Endothelial cell of umbilical vein (primary cell): ENCODE measurements around the gene NUAK1. TPM values are rescaled to one million over a fixed set of nuclear protein-coding genes. Genes with fewer than 3 reads are reported as not detected.

Source experiments
- Bru-seq: library from RNA; stranded (reverse); fragments of 400-500 nt; gene quantifications from one replicate; lab custom pipeline; 2021; lab: Mats Ljungman, UMichigan
- BruChase-seq, 2 experiments: library from RNA; stranded (reverse); fragments of 400-500 nt; gene quantifications; one replicate each; lab custom pipeline; 2021; lab: Mats Ljungman, UMichigan
- BruUV-seq: library from RNA; stranded (reverse); fragments of 400-500 nt; replicated peaks from 2 replicates; lab custom pipeline; 2021; lab: Mats Ljungman, UMichigan
- CTCF ChIA-PET: fragments of 300-600, 350-600 bp; sonication (Branson Sonifier 250); formaldehyde crosslinking; loops from one replicate; lab custom pipeline; 2021; ENCODE audit warnings: antibody characterized with exemption, inconsistent platforms; lab: Charles Lee
- POLR2A ChIA-PET: fragments of 300-600, 350-600 bp; sonication (Branson Sonifier 250); formaldehyde crosslinking; loops from one replicate; lab custom pipeline; 2021; ENCODE audit warnings: antibody characterized with exemption, inconsistent platforms; lab: Charles Lee
- DNase-seq: peaks from one replicate; pipeline ENCODE4 v3.0.0-alpha.2; 2011; ENCODE audit warnings: low read depth, low spot score
- FAIRE-seq: peaks from 2 replicates; lab custom pipeline; 2011; peaks lifted over from hg19 to GRCh38; lab: Jason Lieb, UNC
- H2AFZ ChIP-seq: 2 replicates; pipeline ENCODE4 v1.6.0; 2012; ENCODE audit warnings: low read depth, low read length, control low read depth, inconsistent platforms
- H3K27ac ChIP-seq: 2 replicates; pipeline ENCODE4 v1.5.1; 2011; ENCODE audit warnings: low read depth, mild to moderate bottlenecking, control low read depth, low read length, moderate library complexity; ENCODE audit not compliant: insufficient read depth
- H3K27me3 ChIP-seq, 2 experiments: 2 replicates each; pipeline versions ENCODE4 v1.6.0 to v1.6.1; 2011; ENCODE audit warnings: low read length in 2 of 2, mixed read lengths in 1 of 2; ENCODE audit not compliant: control insufficient read depth in 2 of 2, insufficient read depth in 2 of 2
- H3K36me3 ChIP-seq, 2 experiments: 2 replicates in 1 of 2; 3 replicates in 1 of 2; pipeline ENCODE4 v1.5.1; 2011; ENCODE audit warnings: low read length in 2 of 2, mild to moderate bottlenecking in 1 of 2, moderate library complexity in 1 of 2; ENCODE audit not compliant: control insufficient read depth in 2 of 2, insufficient read depth in 2 of 2; ENCODE audit errors: extremely low read depth in 1 of 2
- H3K4me1 ChIP-seq: 3 replicates; pipeline ENCODE4 v1.5.1; 2011; ENCODE audit warnings: mild to moderate bottlenecking, low read length; ENCODE audit not compliant: control insufficient read depth, insufficient read depth; ENCODE audit errors: extremely low read depth
- H3K4me2 ChIP-seq: 2 replicates; pipeline ENCODE4 v1.6.1; 2011; ENCODE audit warnings: low read length, control low read depth, mixed read lengths; ENCODE audit not compliant: insufficient read depth
- H3K4me3 ChIP-seq, 3 experiments: fragments of 200-600 bp in 1 of 3; sonication (generic), shearing (Covaris generic) in 1 of 3; replicated peaks in 1 of 3; 2 replicates each; pipeline ENCODE4 v1.5.1; 2011 to 2016; ENCODE audit warnings: control low read depth in 3 of 3, low read length in 3 of 3, mild to moderate bottlenecking in 2 of 3, inconsistent platforms in 1 of 3, low read depth in 1 of 3, moderate library complexity in 1 of 3; ENCODE audit not compliant: insufficient read depth in 1 of 3
- H3K79me2 ChIP-seq: 2 replicates; pipeline ENCODE4 v1.6.0; 2012; ENCODE audit warnings: low read length, inconsistent platforms; ENCODE audit not compliant: control insufficient read depth, insufficient read depth
- H3K9ac ChIP-seq: replicated peaks from 2 replicates; pipeline ENCODE3; 2011; ENCODE audit warnings: low read length, control low read depth; ENCODE audit not compliant: insufficient read depth; ENCODE audit errors: extremely low read depth
- H3K9me1 ChIP-seq: replicated peaks from 3 replicates; pipeline ENCODE4 v1.6.0; 2011; ENCODE audit warnings: mild to moderate bottlenecking, low read length; ENCODE audit not compliant: control insufficient read depth, insufficient read depth; ENCODE audit errors: extremely low read depth
- H3K9me3 ChIP-seq: replicated peaks from 2 replicates; pipeline ENCODE4 v1.5.1; 2012; ENCODE audit warnings: low read length, inconsistent platforms; ENCODE audit not compliant: control insufficient read depth, insufficient read depth
- H4K20me1 ChIP-seq: replicated peaks from 2 replicates; pipeline ENCODE3; 2011; ENCODE audit warnings: mild to moderate bottlenecking, low read length; ENCODE audit not compliant: control insufficient read depth, insufficient read depth; ENCODE audit errors: extremely low read depth
- CTCF ChIP-seq, 2 donors: IDR thresholded peaks; 1 replicate in 1 of 2; 2 replicates in 1 of 2; pipeline ENCODE4 v1.5.1; 2011; ENCODE audit warnings: low read length in 2 of 2, mild to moderate bottlenecking in 2 of 2, moderate library complexity in 2 of 2, control low read depth in 1 of 2, inconsistent platforms in 1 of 2, low read depth in 1 of 2; ENCODE audit not compliant: insufficient read depth in 1 of 2; ENCODE audit errors: extremely low read depth in 1 of 2
- EZH2 ChIP-seq: IDR thresholded peaks from 2 replicates; pipeline ENCODE4 v1.6.1; 2012; ENCODE audit warnings: borderline replicate concordance, low read depth, mild to moderate bottlenecking, moderate library complexity, low read length, inconsistent platforms; ENCODE audit not compliant: severe bottlenecking
- FOS ChIP-seq: IDR thresholded peaks from 2 replicates; pipeline ENCODE4 v1.6.1; 2011; ENCODE audit warnings: mild to moderate bottlenecking, low read length, moderate library complexity, borderline replicate concordance; ENCODE audit not compliant: insufficient read depth
- GATA2 ChIP-seq: IDR thresholded peaks from 2 replicates; pipeline ENCODE4 v1.7.0; 2011; ENCODE audit warnings: low read depth, mild to moderate bottlenecking, moderate library complexity, mixed read lengths, low read length; ENCODE audit not compliant: insufficient read length, insufficient read depth
- JUN ChIP-seq: IDR thresholded peaks from 2 replicates; pipeline ENCODE4 v1.6.1; 2011; ENCODE audit warnings: borderline replicate concordance, low read depth; ENCODE audit not compliant: insufficient read length, insufficient read depth
- MAX ChIP-seq: IDR thresholded peaks from 2 replicates; pipeline ENCODE4 v1.6.1; 2011; ENCODE audit not compliant: insufficient read depth, insufficient read length
- MYC ChIP-seq: IDR thresholded peaks from one replicate; pipeline ENCODE4 v1.6.1; 2011; ENCODE audit warnings: mild to moderate bottlenecking, low read depth, low read length
- POLR2A ChIP-seq: IDR thresholded peaks from 2 replicates; pipeline ENCODE4 v1.6.1; 2012; ENCODE audit warnings: low read depth, mild to moderate bottlenecking, control low read depth, low read length
- POLR2AphosphoS5 ChIP-seq: IDR thresholded peaks from 2 replicates; pipeline ENCODE4 v1.6.1; 2012; ENCODE audit warnings: low read depth, mild to moderate bottlenecking, control low read depth, low read length, moderate library complexity; ENCODE audit not compliant: insufficient read depth
- dilution Hi-C: fragments of 300-500 bp; cut with MboI; formaldehyde crosslinking; loops from one replicate; pipeline ENCODE4 v1.15.0; 2019; ENCODE audit warnings: low sequenced_read_pairs; ENCODE audit not compliant: extremely low pct_ligation_motif_present
- intact Hi-C: fragments of 100-400 bp; cut with micrococcal nuclease; formaldehyde crosslinking; loops from one replicate; pipeline ENCODE4 v1.10.0; 2022
- long read RNA-seq: library from polyadenylated mRNA; stranded (forward); transcript quantifications from one replicate; pipeline ENCODE4 v2.0.0, GENCODE V29; 2021
- polyA minus RNA-seq, 3 experiments: library from RNA; depleted of rRNA, polyadenylated mRNA; stranded (reverse); fragments of >200 nt; gene quantifications; 1 replicate in 1 of 3; 2 replicates in 2 of 3; pipeline ENCODE4 v1.2.3, GENCODE V29; 2011
- polyA plus RNA-seq, 4 experiments: library from polyadenylated mRNA; depleted of rRNA in 3 of 4; stranded (reverse) in 3 of 4; unstranded in 1 of 4; fragments of >200 nt; gene quantifications; 2 replicates each; pipeline versions ENCODE4 v1.2.1 to v1.2.3, GENCODE V29; 2011 to 2012; ENCODE audit warnings: missing spikeins in 1 of 4
- total RNA-seq: library from RNA; stranded (reverse); gene quantifications from 2 replicates; pipeline ENCODE4 v1.2.3, GENCODE V29; 2021

The NUAK1 gene
- total RNA-seq (34.2 and 38.0 TPM in 2 replicates), polyA plus RNA-seq (19.8 and 39.7 TPM in 2 replicates), polyA minus RNA-seq (58.9 and 75.2 TPM in 2 replicates), Bru-seq, nascent RNA (percentile 94 among the genes with signal in this experiment), BruChase-seq, experiment 1, labeled RNA remaining after a 6-hour chase (percentile 70 among the genes with signal in this experiment), BruChase-seq, experiment 2, labeled RNA remaining after a 2-hour chase (percentile 86 among the genes with signal in this experiment)
- 23.1 and 23.6 TPM in 2 replicates for polyA plus RNA-seq (2011; cell fraction: cytosol; rRNA removed)
- polyA plus RNA-seq (2011; cell fraction: nucleus; rRNA removed) = 38.8 and 44.0 TPM in 2 replicates
- polyA plus RNA-seq (2012) = 12.1 and 16.3 TPM in 2 replicates
- 2.3 TPM for polyA minus RNA-seq (2011; cell fraction: cytosol; rRNA and poly(A)+ RNA removed)
- polyA minus RNA-seq (2011; cell fraction: nucleus; rRNA and poly(A)+ RNA removed) = 30.5 and 34.3 TPM in 2 replicates
- long read RNA-seq, full-length matches to known transcripts = 2 of 85 reads
- long read RNA-seq, partial matches to known transcripts = 1 of 85 reads
- long read RNA-seq, other reads (novel, unspliced or antisense) = 82 of 85 reads

GRCh38 chr12:106138633-106139421 is at the start of gene NUAK1:
Gene NUAK1 (minus strand): TSS chr12:106138954. CDS start chr12:106138653, 301 bp downstream.
- BruUV-seq = no TSS peak
- Histone ChIP-seq H3K4me2 (peak within 1 kb of the TSS; percentile 66), H3K4me3 (peak within 1 kb of the TSS; percentile 50 to 73 (median 72)), H2AFZ (peak within 1 kb of the TSS; percentile 29), H3K4me1 (peaks cover 49% of the 10 kb centered on the region), H3K27ac (peak within 1 kb of the TSS; percentile 89), H3K9ac (peak within 1 kb of the TSS; percentile 89), H3K79me2 (peaks cover 44% of the 10 kb centered on the region), H3K9me3 (no peaks in the 10 kb centered on the region), H4K20me1 (no peaks in the 10 kb centered on the region), H3K27me3 (no peaks in the 10 kb centered on the region), H3K36me3 (no peaks in the 10 kb centered on the region), H3K9me1 (no peaks in the 10 kb centered on the region)
- dilution Hi-C loops (no loop called here), intact Hi-C loops (loop anchor here (1.0 to 5.0 kb wide), 4 partner anchors 287 to 672 kb away; no protein-coding TSS in a partner anchor)
- no peak for FAIRE-seq
- peak; percentile 86 for DNase-seq
- ChIA-PET CTCF (interaction anchor here (0.7 to 8.9 kb wide), 12 partner anchors 9 to 718 kb away, joined by 3 to 112 read pairs (median 3); no protein-coding TSS in a partner anchor), POLR2A (interaction anchor here (0.7 to 0.8 kb wide), 2 partner anchors 85 to 653 kb away, joined by 3 read pairs; no protein-coding TSS in a partner anchor)
- TF ChIP-seq GATA2 (no peak), POLR2A (peak; percentile 36), POLR2AphosphoS5 (peak; percentile 39)

GRCh38 chr12:106188256-106188655 is 49.5 kb upstream of the NUAK1 start:
- DNase-seq = no peak
- POLR2A ChIA-PET = no interaction called here
- H3K36me3 ChIP-seq = no peaks in the 10 kb centered on the region
- H3K4me2 ChIP-seq = no peak overlapping the region
- H3K4me1 ChIP-seq = no peaks in the 10 kb centered on the region
- H3K9me1 ChIP-seq = no peaks in the 10 kb centered on the region
- peaks cover 20 to 25% of the 10 kb centered on the region in 2 experiments for H3K27me3 ChIP-seq
- H3K79me2 ChIP-seq = no peaks in the 10 kb centered on the region
- H2AFZ ChIP-seq = no peak overlapping the region
- no peak overlapping the region for H3K4me3 ChIP-seq
- FAIRE-seq = no peak
- CTCF ChIA-PET = interaction anchor here (1.3 to 1.4 kb wide), 2 partner anchors 36 to 39 kb away, joined by 3 to 7 read pairs; no protein-coding TSS in a partner anchor
- no peaks in the 10 kb centered on the region for H4K20me1 ChIP-seq
- TF ChIP-seq JUN = no peak
- no peak for TF ChIP-seq CTCF (IDR thresholded peaks at IDR 0.05; ENCODE audit: extremely low read depth in 1 of 2, insufficient read depth in 1 of 2, low read depth in 1 of 2, low read length in 2 of 2)
- no peak for TF ChIP-seq FOS
- TF ChIP-seq MYC = no peak
- TF ChIP-seq POLR2A = no peak
- no peak for TF ChIP-seq POLR2AphosphoS5
- TF ChIP-seq MAX = no peak
- no peak for TF ChIP-seq GATA2
- TF ChIP-seq EZH2 = no peak
- intact Hi-C loops (no loop called here), dilution Hi-C loops (no loop called here)
- H3K9ac ChIP-seq = no peak overlapping the region
- no peak overlapping the region for H3K27ac ChIP-seq
- no peaks in the 10 kb centered on the region for H3K9me3 ChIP-seq
- no TSS peak for BruUV-seq
